ENCODE measurements around the gene CLRN3. TPM values are rescaled to one million over a fixed set of nuclear protein-coding genes. Genes with fewer than 3 reads are reported as not detected.

The CLRN3 gene
- total and polyA plus RNA-seq, 5 experiments from 2014 or later, result not detected

DNA sequence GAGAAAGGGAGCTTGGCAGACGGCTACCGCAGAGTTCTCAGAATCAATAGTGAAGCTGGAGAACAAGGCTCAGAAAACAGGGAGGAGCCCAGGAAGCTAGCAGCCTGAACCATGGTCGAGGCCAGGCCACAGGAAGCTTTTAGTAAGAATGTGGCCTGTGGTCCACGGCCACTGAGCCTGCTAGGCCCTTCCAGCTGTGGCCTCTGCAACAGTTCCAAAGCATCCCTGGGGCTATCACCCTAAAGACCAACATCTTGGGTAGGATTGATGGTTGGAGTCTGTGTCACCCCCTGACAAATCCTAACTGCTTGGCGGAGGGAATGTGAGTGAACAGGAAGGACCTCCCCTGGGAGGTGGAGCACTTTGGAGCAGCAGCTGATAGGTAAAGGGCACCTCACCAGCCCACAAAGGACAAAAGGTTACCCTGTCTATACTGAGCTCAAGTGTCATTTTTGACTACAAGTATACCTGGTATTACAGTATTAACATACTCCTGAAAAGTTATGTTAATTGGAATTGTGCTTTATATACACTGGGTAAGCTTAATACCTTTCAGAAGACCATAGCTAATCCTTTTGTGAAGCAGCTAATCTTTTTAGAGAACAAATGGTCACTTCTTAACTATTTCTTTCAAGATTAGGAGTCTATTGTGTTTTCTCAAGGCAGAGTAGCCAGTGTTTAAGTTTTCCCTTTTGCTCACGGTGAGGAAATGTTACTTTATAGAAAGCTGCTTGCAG, 32.9 kb upstream of the CLRN3 start:
- no peak for ATAC-seq

GRCh38 chr10:127923646-127924045, 30.9 kb upstream of the CLRN3 start:
- Mint-ChIP-seq H3K4me1 (peaks cover 0 to 17% (median 6%) of the 10 kb centered on the region in 4 donors), H3K4me3 (no peak overlapping the region), H3K27me3 (peaks cover 0 to 2% (median 0%) of the 10 kb centered on the region in 5 donors), H3K36me3 (no peaks in the 10 kb centered on the region), H3K27ac (no peak overlapping the region), H3K9me3 (no peaks in the 10 kb centered on the region)
- ATAC-seq (no peak), DNase-seq (no peak)
- POLR2A ChIA-PET, result no interaction called here

More for the DNA sequence above, 32.9 kb upstream of the CLRN3 start:
- DNase-seq, result no peak
- POLR2A ChIA-PET, result no interaction called here
- Mint-ChIP-seq H3K36me3 (no peaks in the 10 kb centered on the region), H3K4me3 (no peak overlapping the region), H3K27ac (no peak overlapping the region), H3K9me3 (no peaks in the 10 kb centered on the region), H3K27me3 (peaks cover 0 to 2% (median 0%) of the 10 kb centered on the region in 5 donors), H3K4me1 (peaks cover 0 to 3% (median 0%) of the 10 kb centered on the region in 4 donors)

DNA sequence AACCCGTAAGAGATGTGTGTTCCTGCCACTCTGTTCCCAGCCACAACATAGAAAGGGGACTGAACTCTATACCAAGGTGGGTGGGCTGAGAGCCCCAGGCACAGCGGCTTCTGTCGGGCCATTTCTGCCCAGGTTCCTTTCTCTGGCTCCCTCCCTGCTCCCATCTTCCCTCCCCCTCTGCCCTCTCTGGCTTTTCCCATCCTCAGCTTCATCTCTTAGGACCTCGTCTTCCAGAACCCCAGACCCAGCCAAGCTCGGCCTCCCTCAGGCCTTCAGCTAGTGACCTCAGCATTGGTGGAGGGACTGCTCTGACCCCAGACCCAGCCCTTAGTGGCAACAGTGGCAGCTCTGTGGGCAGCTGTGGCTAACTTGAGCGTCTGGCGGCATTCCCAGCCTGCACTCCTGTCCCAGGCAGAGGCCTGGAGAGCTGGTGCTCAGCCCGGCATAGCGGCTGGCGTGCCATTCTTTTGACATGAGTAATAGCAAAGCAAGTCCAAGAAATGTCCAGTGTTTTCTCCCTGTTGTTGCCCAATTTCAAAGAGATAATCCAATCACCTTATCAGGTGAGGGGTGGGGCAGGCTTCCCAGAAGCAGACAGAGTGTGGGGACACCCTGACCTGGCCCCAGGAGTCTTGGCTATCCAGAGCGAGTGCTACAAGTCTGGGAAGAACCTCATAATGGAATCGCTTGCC, 30.1 kb upstream of the CLRN3 start:
- POLR2A ChIA-PET, result no interaction called here
- Mint-ChIP-seq H3K4me3 (no peak overlapping the region), H3K9me3 (no peaks in the 10 kb centered on the region), H3K27me3 (peaks cover 0 to 2% (median 0%) of the 10 kb centered on the region in 5 donors), H3K36me3 (no peaks in the 10 kb centered on the region), H3K4me1 (peaks cover 0 to 17% (median 6%) of the 10 kb centered on the region in 4 donors), H3K27ac (no peak overlapping the region)
- no peak for ATAC-seq
- DNase-seq, result no peak

DNA sequence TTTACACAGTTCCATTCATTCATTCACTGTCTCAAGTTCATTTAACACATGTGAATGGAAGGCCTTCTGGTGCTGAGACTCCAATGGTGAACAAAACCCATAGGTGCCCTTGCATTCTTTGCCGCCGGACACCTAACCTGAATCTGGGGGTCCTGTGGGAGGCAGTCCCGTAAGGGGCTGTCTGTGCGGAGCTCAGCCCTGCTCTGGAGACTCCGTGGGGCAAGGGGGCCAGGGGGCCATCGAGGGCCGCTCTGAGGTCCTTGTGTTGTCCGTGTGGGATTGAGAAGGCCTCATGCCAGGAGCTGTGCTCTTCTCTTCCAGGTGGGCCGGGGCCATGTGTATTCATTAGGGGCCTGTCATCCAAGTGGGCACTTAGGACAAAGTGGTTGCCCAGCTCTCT, 29.5 kb upstream of the CLRN3 start:
- POLR2A ChIA-PET, result no interaction called here
- no peaks in the 10 kb centered on the region for H3K36me3 Mint-ChIP-seq
- no peaks in the 10 kb centered on the region for H3K9me3 Mint-ChIP-seq
- no peak for DNase-seq
- peaks cover 0 to 2% (median 0%) of the 10 kb centered on the region in 5 donors for H3K27me3 Mint-ChIP-seq
- ATAC-seq, result no peak
- H3K4me1 Mint-ChIP-seq, result peaks cover 0 to 17% (median 6%) of the 10 kb centered on the region in 4 donors
- no peak overlapping the region for H3K4me3 Mint-ChIP-seq
- H3K27ac Mint-ChIP-seq, result no peak overlapping the region

GRCh38 chr10:127921753-127922145, 29.0 kb upstream of the CLRN3 start:
- H3K9me3 Mint-ChIP-seq, result no peaks in the 10 kb centered on the region

GRCh38 chr10:127921075-127921752, 28.5 kb upstream of the CLRN3 start:
- Mint-ChIP-seq H3K4me3 (no peak overlapping the region), H3K27me3 (no peaks in the 10 kb centered on the region), H3K36me3 (no peaks in the 10 kb centered on the region), H3K4me1 (peaks cover 0 to 17% (median 6%) of the 10 kb centered on the region in 4 donors), H3K27ac (no peak overlapping the region), H3K9me3 (peaks cover 0 to 2% (median 0%) of the 10 kb centered on the region in 9 donors)
- ATAC-seq (no peak), DNase-seq (no peak)
- POLR2A ChIA-PET, result no interaction called here

More at GRCh38 chr10:127921753-127922145, 29.0 kb upstream of the CLRN3 start:
- POLR2A ChIA-PET, result no interaction called here
- H3K27me3 Mint-ChIP-seq, result peaks cover 0 to 2% (median 0%) of the 10 kb centered on the region in 5 donors
- H3K27ac Mint-ChIP-seq, result peak overlapping the region in 1 of 10 donors; percentile 41
- no peak overlapping the region for H3K4me3 Mint-ChIP-seq
- no peak for ATAC-seq
- no peak for DNase-seq
- peaks cover 0 to 17% (median 6%) of the 10 kb centered on the region in 4 donors for H3K4me1 Mint-ChIP-seq
- H3K36me3 Mint-ChIP-seq, result no peaks in the 10 kb centered on the region

GRCh38 chr10:127920306-127921074, 27.7 kb upstream of the CLRN3 start:
- Mint-ChIP-seq H3K27ac (peak overlapping the region in 1 of 10 donors; percentile 32), H3K4me3 (no peak overlapping the region), H3K4me1 (peaks cover 0 to 17% (median 6%) of the 10 kb centered on the region in 4 donors), H3K36me3 (no peaks in the 10 kb centered on the region), H3K9me3 (peaks cover 0 to 3% (median 0%) of the 10 kb centered on the region in 9 donors), H3K27me3 (no peaks in the 10 kb centered on the region)
- no peak for DNase-seq
- ATAC-seq, result no peak
- POLR2A ChIA-PET, result no interaction called here

- POLR2A ChIA-PET, result no interaction called here
Measured at GRCh38 chr10:127919418-127920271, 26.9 kb upstream of the CLRN3 start.

GRCh38 chr10:127918572-127918971, 25.8 kb upstream of the CLRN3 start:
- H3K9me3 Mint-ChIP-seq, result peaks cover 0 to 3% (median 0%) of the 10 kb centered on the region in 9 donors
- H3K4me1 Mint-ChIP-seq, result peaks cover 0 to 17% (median 6%) of the 10 kb centered on the region in 4 donors
- DNase-seq (no peak), ATAC-seq (no peak)
- H3K36me3 Mint-ChIP-seq, result no peaks in the 10 kb centered on the region
- POLR2A ChIA-PET, result no interaction called here
- H3K27me3 Mint-ChIP-seq, result no peaks in the 10 kb centered on the region
- H3K27ac Mint-ChIP-seq, result peak overlapping the region in 1 of 10 donors; percentile 52
- no peak overlapping the region for H3K4me3 Mint-ChIP-seq

More at GRCh38 chr10:127919418-127920271, 26.9 kb upstream of the CLRN3 start:
- Mint-ChIP-seq H3K9me3 (peaks cover 0 to 3% (median 0%) of the 10 kb centered on the region in 9 donors), H3K4me1 (peaks cover 0 to 17% (median 6%) of the 10 kb centered on the region in 4 donors), H3K4me3 (no peak overlapping the region), H3K27ac (no peak overlapping the region), H3K36me3 (no peaks in the 10 kb centered on the region), H3K27me3 (no peaks in the 10 kb centered on the region)
- DNase-seq (no peak), ATAC-seq (no peak)

DNA sequence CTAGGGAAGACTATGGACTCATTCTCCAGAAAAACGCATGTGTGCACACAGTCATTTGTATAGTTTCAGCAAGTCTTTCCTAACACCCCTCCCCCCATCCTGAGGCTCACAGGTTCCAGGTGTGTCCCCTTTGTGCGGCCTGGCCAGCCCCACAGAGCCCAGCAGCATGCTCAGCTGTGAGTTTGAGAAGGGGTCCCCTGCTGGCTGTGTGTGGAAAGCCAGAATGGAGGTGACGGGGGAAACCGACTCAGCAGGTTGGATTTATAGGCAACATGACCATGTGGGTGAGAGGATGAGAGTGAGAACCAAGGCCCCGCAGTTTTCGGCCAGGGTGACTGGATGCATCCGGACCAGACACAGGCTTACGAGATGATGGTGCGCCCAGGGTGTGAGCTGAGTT, 24.1 kb upstream of the CLRN3 start:
- POLR2A ChIA-PET, result no interaction called here
- Mint-ChIP-seq H3K4me1 (peaks cover 0 to 17% (median 6%) of the 10 kb centered on the region in 4 donors), H3K36me3 (no peaks in the 10 kb centered on the region), H3K27ac (no peak overlapping the region), H3K27me3 (no peaks in the 10 kb centered on the region), H3K4me3 (no peak overlapping the region), H3K9me3 (peaks cover 0 to 3% (median 0%) of the 10 kb centered on the region in 9 donors)
- no peak for DNase-seq
- ATAC-seq, result no peak

DNA sequence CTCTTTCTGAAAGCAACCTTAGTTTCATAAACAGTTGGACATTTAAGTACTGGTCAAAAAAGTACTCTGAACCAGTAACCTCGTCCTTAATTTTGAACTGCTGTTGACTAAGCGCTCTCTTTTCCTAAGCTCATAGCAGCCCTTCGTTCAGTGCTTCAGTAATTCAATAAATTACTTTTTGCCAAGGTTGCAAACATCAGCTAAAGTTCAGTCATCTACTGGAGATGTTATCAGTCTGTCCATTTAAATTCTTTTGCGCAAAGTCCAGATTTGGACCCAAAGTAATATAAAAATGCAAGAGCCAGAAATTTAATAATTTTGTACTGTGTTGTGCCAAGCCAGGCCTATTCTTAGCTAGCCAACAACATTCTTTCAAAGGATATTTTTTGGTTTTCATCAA, 22.6 kb upstream of the CLRN3 start:
- no peaks in the 10 kb centered on the region for H3K36me3 Mint-ChIP-seq

More for the DNA sequence above, 22.6 kb upstream of the CLRN3 start:
- DNase-seq (no peak), ATAC-seq (no peak)
- POLR2A ChIA-PET, result no interaction called here
- Mint-ChIP-seq H3K27me3 (peaks cover 0 to under 1% (median 0%) of the 10 kb centered on the region in 5 donors), H3K4me3 (no peak overlapping the region), H3K9me3 (peaks cover 0 to 3% (median 0%) of the 10 kb centered on the region in 9 donors), H3K27ac (no peak overlapping the region), H3K4me1 (peaks cover 0 to 11% (median 6%) of the 10 kb centered on the region in 4 donors)

Data from naive thymus-derived CD8-positive, alpha-beta T cell (primary cell).